Epithelial cell of esophagus (primary cell): Measurements from ENCODE around the gene UBE2V1.
"Not testable (repeated sequence)": the region's sequence is repeated elsewhere in the genome, so short reads cannot be mapped to it uniquely, and the experiment has no call there.

Experiments
- DNase-seq: peaks from one replicate; pipeline ENCODE4 v3.0.0; 2010; ENCODE audit warnings: low read depth
- H3K4me3 ChIP-seq: 2 replicates; pipeline ENCODE4 v1.5.1; 2011; ENCODE audit warnings: mild to moderate bottlenecking, low read length, control low read depth
- TF ChIP-seq, protein P1 (sequence below): IDR thresholded peaks from 2 replicates; pipeline ENCODE4 v1.5.1; 2011; ENCODE audit warnings: low read depth, mild to moderate bottlenecking, low read length, control low read depth, inconsistent platforms; ENCODE audit not compliant: insufficient read depth; ENCODE audit errors: missing control alignments

The UBE2V1 gene

DNA sequence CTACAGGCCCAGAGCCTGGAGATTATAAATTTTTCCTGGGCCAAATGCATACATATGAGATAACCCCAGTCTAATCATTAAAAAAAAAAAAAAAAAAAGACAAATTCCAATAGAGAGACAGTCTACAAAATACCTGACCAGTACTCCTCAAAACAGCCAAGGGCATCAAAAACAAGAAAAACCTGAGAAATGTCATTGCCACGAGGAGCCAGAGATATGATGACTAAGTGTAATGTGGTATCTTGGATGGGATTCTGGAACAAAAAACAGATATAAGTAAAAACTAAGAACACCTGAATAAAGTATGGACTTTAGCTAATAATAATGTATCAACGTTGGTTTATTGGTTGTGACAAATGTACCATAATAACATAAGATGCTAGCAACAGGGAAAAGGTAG is 24.9 kb downstream of the UBE2V1 start:
- no peak for DNase-seq
- H3K4me3 ChIP-seq = no peak overlapping the region
- TF ChIP-seq, protein P1, sequence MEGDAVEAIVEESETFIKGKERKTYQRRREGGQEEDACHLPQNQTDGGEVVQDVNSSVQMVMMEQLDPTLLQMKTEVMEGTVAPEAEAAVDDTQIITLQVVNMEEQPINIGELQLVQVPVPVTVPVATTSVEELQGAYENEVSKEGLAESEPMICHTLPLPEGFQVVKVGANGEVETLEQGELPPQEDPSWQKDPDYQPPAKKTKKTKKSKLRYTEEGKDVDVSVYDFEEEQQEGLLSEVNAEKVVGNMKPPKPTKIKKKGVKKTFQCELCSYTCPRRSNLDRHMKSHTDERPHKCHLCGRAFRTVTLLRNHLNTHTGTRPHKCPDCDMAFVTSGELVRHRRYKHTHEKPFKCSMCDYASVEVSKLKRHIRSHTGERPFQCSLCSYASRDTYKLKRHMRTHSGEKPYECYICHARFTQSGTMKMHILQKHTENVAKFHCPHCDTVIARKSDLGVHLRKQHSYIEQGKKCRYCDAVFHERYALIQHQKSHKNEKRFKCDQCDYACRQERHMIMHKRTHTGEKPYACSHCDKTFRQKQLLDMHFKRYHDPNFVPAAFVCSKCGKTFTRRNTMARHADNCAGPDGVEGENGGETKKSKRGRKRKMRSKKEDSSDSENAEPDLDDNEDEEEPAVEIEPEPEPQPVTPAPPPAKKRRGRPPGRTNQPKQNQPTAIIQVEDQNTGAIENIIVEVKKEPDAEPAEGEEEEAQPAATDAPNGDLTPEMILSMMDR = no peak

DNA sequence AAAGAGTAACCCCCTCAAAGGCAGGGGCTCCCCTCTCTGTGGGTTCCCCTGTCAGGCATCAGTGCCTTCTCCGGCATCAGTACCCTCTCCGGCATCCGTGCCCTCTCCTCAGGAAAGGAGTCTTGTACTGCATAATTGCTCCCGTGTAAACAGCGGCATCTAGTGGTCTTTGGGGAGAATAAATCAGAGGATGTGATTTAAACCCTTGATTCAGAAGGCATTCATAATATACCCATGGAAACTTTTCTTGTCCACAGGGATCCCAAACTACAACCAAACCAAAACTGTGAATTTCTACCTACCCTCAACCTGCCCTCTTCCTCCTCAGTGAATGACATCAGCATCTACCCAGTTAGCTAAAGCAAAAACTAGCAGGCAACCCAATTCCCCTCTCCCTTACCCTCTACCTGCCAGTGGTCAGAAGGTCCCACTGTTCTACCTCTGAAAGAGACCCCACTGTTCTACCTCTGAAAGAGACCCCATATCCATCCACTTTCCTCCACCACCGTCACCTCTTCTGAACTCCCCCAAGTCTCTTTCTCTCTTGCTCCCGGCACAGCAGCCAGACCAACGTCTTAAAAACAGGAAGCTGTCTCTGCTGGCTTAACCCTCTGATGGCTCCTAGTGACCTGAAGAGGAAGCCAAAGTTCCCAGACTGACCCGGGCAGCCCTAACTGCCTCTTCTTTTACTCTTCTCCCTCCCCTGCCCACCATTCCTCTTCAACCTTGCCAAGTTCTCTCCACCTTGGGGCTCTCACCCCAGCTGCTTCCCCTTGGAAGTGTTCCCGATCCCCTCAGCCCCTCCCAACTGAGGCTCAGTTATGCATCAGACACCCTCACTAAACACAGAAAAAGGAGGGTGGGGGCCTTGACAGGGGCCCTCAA is 27.2 kb downstream of the UBE2V1 start:
- DNase-seq = peak; percentile 69
- no peak overlapping the region for H3K4me3 ChIP-seq
- TF ChIP-seq, protein P1 = peak; percentile 82

DNA sequence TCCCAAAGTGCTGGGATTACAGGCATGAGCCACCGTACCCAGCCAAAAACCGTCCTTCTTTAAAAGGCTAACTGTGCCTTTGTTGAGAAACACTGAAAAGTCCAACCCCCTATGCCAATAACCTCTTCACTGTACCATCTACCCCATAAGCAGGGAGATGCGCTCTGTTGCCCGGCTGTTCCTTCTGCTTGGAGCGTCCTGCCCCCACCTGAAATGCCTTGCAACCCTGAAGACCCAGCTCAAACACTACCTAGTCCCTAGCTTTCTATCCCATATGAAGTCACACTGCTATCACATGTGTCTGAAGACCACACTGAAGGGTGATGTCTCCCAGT is 27.8 kb downstream of the UBE2V1 start:
- DNase-seq = no peak
- no peak overlapping the region for H3K4me3 ChIP-seq
- TF ChIP-seq, protein P1 = no peak

DNA sequence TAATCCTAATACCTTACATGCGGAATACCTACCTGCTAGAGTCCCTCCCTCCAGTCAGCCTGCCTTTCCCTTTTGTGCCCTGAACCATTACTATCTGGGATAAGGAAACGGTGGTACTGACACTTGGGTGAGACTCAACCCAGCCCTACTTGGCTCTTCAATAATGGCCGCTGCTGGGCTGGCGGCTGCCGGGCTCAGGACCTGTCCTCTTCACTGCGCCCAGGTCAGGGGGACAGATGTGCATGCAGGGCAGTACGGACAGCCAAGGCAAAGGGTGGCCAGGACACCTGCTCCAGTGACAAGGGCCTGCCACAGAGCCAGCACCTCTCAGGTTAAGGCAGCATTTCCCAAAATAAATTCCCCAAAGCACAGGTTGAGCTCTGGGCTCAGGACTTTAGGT is 29.9 kb downstream of the UBE2V1 start:
- H3K4me3 ChIP-seq = no peak overlapping the region
- no peak for DNase-seq
- TF ChIP-seq, protein P1 = no peak

DNA sequence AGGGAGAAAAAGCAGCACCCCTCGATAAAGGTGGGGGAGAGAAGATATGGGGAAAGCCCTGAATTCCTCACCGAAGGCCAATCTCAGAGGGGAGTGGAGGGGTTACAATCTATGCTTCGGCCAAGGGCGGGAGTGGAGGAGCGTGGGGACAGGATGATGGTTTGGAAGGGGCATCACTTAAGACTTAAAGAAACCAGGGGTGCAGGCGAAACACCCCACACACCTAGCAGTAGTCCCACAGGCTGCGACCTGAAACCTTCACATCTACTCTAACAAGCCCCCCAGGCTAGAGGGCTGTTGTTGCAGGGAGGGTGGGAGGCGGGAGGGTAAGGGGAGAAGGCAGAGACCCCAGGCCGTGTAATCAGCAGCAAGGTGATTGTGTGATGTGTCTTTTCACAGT is 30.9 kb downstream of the UBE2V1 start:
- H3K4me3 ChIP-seq, DNase-seq: not testable (repeated sequence)

DNA sequence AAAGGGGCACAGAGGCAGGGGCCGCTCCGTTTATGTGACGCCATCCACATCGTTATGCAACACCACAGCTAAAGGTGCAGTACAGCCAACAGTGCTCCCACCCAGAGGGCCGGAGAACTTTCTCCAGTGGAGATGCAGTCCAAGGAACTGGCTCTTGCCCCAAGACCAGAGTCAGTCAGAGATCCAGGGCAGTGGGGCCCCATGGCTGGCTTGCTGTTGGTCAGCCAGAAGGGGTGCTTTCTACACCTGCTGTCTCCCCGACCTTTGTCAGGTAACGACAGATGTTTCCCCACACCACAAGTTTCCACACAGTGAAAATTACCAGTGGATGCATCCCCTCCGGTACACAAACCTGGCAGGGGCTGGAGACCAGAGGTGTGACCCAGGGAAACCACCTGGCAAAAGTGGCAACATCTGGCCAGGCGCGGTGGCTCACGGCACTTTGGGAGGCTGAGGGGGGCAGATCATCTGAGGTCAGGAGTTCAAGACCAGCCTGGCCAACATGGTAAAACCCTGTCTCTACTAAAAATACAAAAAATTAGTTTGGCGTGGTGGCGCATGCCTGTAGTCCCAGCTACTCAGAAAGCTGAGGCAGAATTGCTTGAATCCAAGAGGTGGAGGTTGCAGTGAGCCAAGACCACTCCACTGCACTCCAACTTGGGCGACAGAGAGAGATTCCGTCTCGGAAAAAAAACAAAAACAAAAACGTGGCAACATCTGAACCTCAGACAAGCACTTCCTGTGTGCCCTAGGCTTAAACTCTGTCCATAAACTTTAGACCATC is 34.9 kb downstream of the UBE2V1 start:
- no peak for DNase-seq
- no peak overlapping the region for H3K4me3 ChIP-seq
- TF ChIP-seq, protein P1 = no peak

DNA sequence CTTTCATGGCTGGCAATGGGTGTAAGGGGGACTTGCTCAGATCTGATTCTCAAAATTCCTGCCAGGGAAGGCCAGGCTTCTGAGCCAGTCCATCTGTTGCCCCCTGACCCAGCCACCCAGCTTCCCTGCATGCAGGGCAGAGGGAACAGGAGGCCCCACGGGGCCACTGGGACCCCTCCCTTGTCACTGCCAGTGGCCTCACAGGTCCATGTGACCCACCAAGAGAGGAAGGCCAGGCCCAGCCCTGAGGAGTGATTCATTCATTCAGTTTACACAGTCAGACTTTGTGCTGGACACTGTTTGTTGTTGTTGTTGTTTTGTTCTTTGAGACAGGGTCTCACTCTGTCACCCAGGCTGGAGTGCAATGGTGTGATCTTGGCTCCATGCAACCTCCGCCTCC is 39.5 kb downstream of the UBE2V1 start:
- TF ChIP-seq, protein P1 = no peak
- no peak for DNase-seq
- no peak overlapping the region for H3K4me3 ChIP-seq
